ENCODE results near the gene TENM4.

TENM4 gene

GRCh38 chr11:78762105-78762504 lies 678.7 kb downstream of the TENM4 start:
- no peak for DNase-seq

GRCh38 chr11:78759071-78759470 lies 681.8 kb downstream of the TENM4 start:
- DNase-seq = no peak

- no peak for DNase-seq
These were observed 687.5 kb downstream of the TENM4 start for GRCh38 chr11:78753297-78753696.

- no peak for DNase-seq
These were observed 688.3 kb downstream of the TENM4 start for GRCh38 chr11:78752494-78752893.

- no peak for DNase-seq
These were observed 691.7 kb downstream of the TENM4 start for GRCh38 chr11:78748918-78749690.

- no peak for DNase-seq
These were observed 695.9 kb downstream of the TENM4 start for GRCh38 chr11:78744949-78745348.

GRCh38 chr11:78744202-78744601 lies 696.6 kb downstream of the TENM4 start:
- no peak for DNase-seq

- no peak for DNase-seq
These were observed 698.4 kb downstream of the TENM4 start for GRCh38 chr11:78742430-78742829.

GRCh38 chr11:78741741-78742140 lies 699.1 kb downstream of the TENM4 start:
- DNase-seq = no peak

- DNase-seq = no peak
These were observed 700.4 kb downstream of the TENM4 start for GRCh38 chr11:78740199-78741071.

- no peak for DNase-seq
These were observed 702.9 kb downstream of the TENM4 start for GRCh38 chr11:78737891-78738290.

- DNase-seq = no peak
These were observed 703.5 kb downstream of the TENM4 start for GRCh38 chr11:78737301-78737700.

- DNase-seq = no peak
These were observed 705.1 kb downstream of the TENM4 start for GRCh38 chr11:78735711-78736110.

GRCh38 chr11:78733031-78733430 lies 707.8 kb downstream of the TENM4 start:
- DNase-seq = no peak

- DNase-seq = no peak
These were observed 708.6 kb downstream of the TENM4 start for GRCh38 chr11:78732246-78732645.

- DNase-seq = no peak
These were observed 709.8 kb downstream of the TENM4 start for GRCh38 chr11:78731027-78731426.

GRCh38 chr11:78730267-78730824 lies 710.5 kb downstream of the TENM4 start:
- no peak for DNase-seq

GRCh38 chr11:78727816-78728215 lies 713.0 kb downstream of the TENM4 start:
- no peak for DNase-seq

GRCh38 chr11:78725200-78725599 lies 715.6 kb downstream of the TENM4 start:
- DNase-seq = no peak

GRCh38 chr11:78722786-78723185 lies 718.0 kb downstream of the TENM4 start:
- no peak for DNase-seq

- DNase-seq = no peak
These were observed 720.4 kb downstream of the TENM4 start for GRCh38 chr11:78720281-78720989.

- no peak for DNase-seq
These were observed 723.8 kb downstream of the TENM4 start for GRCh38 chr11:78717041-78717440.

Data from activated naive CD4-positive, alpha-beta T cell treated with anti-CD3 and anti-CD28 coated beads, Interleukin-2, amount 50 U/mL, for 16 hours (primary cell).